Stomach (tissue), 4 donors: ENCODE measurements around the gene PRKN.

Experiments
- CTCF ChIP-seq, 7 experiments: fragments of 450-650 bp in 4 of 7; fragments of 200-600 bp in 3 of 7; sonication (generic) in 3 of 7; IDR thresholded peaks; one replicate each; pipeline ENCODE4 v1.5.1; 2016 to 2019; ENCODE audit warnings: antibody characterized with exemption in 7 of 7, control low read depth in 2 of 7, mild to moderate bottlenecking in 1 of 7
- POLR2AphosphoS5 ChIP-seq, 3 donors: sonication (generic); formaldehyde crosslinking; IDR thresholded peaks; one replicate each; pipeline ENCODE4 v1.6.1; 2016; ENCODE audit warnings: antibody characterized with exemption in 3 of 3

- TF ChIP-seq CTCF (IDR thresholded peaks at IDR 0.05), result no peak
- no peak for TF ChIP-seq POLR2AphosphoS5 (IDR thresholded peaks at IDR 0.05)
Measured at GRCh38 chr6:162675503-162675902, 52.1 kb downstream of the PRKN start.
